NCI-H446 (cell line): ENCODE data around the gene BRD4.

Experiments
- DNase-seq, 2 experiments: peaks; one replicate each; lab custom pipeline; 2025; lab: John Stamatoyannopoulos, UW

BRD4 gene

DNA sequence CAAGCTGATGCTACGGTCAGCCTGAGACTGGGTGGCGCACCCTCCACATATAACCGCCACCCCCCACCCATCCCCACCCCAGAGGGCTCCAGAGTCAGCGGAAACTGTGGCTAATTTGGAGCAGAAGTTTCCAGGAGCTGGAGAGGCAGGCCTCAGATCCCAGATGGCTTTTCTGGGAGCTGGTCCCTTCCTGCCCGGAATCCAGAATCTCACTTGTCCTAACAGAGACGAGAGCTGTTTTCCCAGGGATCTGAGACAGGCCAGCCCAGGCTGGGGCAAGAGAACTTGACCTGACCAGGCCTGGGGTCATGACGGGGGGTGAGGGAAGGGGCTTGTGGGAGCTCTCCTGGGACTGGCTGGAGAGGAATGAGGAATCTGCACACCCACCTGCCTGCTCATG is 106.6 kb downstream of the BRD4 start:
- DNase-seq, result no peak

DNA sequence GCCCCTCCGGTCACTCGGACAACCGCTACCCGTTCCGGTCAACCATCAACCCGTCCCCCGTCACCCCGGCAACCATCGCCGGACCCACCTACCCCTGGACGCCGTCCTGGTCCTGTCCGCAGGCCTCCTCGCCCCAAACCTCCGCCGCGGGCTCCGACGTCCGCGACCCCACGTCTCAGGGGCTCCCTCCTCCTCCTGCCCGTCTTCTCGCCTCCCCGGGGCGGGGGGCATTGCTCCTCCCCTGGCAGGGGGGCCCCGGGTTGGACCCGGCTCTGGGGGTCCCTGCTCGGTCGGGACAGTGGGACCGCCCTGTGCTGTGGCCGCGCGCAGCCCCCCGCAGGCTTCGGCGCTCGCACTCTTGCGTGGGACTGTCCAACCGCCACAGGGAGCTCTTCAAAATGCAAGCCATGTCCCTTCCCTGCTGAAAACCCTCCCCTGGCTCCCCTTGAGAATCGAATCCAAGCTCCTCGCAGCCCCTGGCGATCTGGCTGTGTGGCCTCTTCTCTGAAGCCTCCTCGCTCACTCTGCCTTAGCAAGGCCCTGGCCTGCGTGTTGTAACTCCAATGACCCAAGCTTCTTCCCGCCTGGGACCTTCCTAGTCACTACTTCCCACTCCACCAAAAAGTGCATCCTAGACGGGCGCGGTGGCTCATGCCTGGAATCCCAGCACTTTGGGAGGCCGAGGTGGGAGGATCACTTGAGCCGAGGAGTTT is 108.5 kb downstream of the BRD4 start:
- no peak for DNase-seq

DNA sequence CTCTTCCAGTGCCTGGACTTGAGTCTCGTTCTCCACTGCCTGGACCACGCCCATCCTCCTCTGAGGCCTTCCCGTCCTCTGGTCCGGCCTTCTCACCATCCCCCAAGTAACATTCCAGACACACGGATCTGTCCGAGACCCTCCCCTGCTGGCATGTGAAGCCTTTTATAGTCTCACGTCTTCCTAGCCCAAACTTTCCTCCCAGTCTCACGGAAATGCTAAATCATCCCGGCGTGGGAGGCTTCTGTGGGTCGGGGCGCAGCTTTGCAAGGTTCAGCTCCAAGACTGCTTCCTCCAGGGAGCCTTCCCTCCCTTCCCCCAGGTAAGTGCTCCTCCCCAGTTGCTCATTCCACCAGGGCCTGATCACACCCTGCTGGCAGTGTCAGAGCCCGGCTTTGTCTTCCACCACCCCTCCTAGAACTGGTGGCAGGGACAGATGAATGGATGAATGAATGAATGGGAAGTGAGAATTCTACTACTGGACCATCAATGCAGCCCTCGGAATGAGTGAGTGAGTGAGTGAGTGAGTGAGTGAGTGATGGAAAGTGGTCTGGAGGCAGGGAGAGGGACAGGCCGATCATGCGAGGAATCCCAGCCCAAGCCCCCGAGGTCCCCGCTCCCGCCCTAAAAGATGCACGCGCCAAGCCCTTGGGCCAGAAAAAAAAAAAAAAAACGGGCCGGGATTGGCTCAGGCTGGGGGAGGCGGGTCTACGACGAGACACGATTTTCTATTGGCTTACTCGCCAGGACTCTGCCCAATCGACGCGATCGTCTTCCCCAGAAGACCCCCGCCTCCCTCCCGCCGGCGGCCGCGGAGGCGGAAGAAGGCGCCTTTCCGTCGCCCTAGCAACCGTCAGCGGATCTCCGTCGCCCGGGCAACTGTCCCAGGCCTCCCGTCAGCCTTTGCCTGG is 109.3 kb downstream of the BRD4 start:
- DNase-seq, result peak; percentile 85 to 98

DNA sequence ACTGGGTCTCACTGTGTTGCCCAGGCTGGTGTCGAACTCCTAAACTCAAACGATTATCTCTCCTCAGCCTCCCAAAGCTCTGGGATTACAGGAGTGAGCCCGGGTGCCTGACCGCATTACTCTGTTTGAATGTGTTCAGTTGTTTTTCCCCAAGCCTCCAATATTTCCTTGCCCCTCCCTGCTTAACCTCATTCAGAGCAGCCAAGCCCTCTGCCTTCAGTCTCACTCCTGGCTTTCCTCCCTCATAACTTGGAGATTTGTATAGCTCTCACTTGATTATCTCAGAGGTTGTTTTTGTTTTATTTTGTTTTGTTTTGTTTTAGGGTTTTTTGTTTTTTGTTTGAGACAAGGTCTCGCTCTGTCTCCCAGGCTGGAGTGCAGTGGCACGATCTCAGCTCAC is 111.5 kb downstream of the BRD4 start:
- no peak for DNase-seq

DNA sequence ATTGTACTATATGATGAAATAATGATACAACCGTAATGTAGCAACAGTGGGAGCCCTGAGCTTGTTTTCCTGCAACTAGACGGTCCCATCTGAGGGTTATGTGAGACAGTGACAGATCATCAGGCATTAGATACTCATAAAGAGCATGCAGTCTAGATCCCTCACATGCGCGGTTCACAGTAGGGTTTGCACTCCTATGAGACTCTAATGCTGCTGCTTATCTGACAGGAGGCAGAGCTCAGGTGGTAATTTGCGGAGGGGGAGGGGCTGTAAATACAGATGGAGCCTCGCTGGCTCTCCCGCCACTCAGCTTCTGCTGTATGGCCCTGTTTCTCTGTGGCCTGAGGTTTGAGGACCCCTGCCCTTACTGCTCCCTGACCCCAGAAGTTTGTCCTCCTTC is 113.8 kb downstream of the BRD4 start:
- DNase-seq, result no peak

DNA sequence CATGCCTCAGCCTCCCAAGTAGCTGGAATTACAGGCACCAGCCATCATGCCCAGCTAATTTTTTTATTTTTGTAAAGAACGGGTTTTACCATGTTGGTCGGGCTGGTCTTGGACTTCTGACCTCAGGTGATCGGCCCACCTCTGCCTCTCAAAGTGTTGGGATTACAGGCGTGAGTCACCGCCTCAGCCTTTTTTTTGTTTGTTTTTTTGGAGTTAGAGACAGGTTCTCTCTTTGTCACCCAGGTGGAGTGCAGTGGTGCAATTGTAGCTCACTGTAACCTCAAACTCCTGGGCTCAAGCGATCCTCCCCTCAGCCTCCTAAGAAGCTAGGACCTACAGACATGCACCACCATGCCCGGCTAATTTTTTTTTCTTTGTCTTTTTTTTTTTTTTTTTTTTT is 116.0 kb downstream of the BRD4 start:
- no peak for DNase-seq

DNA sequence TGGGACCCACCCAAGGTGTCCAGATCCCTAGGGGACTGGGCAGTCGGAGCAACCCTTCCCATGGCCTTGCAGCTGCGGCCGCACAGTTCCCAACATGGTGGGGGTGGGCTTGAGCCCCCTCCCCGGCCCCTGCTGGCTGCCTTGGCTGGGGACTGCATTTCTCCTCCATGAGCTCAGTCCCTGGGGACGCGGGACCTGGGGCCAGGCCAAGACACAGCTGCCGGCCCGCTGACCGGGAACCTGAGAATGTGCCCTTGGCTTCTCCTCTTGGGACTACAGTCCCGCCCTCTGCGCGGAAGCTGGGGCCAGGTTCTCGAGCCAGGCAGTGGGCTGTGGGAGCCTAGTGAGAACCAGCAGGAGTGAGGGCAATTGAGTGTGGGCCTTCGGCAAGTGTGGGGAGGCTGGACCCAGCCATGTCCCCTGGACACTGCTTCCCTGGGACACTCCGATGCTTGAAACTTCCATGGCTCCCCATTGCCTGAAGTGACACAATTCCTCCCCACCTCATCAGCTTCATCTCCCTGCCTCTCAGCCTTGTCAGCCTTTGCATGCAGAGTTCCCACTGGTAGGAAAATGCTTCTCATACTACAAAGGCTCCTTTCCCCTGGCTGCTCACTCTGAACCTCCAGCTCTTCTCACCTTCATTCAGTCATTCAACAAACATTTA is 118.5 kb downstream of the BRD4 start:
- DNase-seq, result no peak

DNA sequence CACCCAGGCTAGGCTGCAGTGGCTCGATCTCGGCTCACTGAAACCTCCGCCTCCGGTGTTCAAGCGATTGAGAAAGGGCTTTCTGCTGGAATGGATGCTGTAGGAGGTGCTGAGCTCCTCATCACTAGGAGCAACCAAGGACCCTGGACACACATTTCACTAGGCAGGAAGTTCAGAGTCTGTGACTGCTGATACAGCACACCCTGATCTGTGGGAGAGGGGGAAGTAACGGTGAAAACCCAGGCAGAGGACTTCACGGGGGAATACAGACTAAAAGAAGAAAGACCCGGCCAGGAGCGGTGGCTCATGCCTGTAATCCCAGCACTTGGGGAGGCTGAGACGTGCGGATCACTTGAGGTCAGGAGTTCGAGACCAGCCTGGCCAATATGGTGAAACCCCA is 119.6 kb downstream of the BRD4 start:
- DNase-seq, result no peak

DNA sequence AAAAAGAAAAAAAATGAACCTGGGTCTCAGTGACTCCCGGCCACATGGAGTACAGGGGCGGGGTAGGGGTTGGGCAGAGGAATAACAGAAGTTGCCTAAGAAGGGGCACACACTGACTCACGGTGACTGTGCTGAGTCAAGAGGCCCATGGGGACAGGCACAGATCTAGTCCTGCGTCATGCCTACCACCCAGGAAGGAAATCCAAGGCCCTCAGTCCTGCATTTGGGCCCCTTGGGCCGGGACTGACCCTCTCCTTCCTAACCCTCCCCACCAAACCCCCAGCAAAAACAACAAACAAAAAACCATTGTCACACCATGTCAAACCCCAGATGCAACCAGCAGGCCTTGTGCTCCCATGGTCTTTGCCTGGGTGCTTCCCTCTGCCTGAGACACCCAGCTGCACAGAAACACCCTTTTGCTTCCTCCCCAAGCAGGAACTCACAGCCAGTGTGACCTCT is 122.0 kb downstream of the BRD4 start:
- no peak for DNase-seq

DNA sequence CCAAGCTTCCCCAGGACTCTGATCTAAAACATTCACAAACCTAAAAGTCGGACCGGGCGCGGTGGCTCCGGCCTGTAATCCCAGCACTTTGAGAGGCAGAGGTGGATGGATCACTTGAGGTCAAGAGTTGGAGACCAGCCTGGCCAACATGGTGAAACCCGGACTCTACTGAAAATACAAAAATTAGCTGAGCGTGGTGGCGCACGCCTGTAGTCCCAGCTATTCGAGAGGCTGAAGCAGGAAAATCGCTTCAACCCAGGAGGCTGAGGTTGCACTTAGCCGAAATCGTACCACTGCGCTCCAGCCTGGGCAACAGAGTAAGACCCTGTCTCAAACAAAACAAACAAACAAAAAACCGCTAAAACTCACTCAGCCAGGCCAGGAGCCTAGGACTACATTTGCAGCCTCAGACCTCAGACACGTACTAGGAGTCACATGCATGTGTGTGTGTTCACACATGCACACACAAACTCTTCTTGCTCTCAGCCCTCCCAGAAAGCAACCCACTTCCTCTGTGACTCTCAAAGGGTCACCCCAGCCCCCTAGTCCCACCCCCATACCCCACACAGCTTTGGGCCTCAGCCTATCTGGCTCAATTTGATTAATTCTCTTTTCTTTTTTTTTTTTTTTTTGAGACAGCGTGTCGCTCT is 130.8 kb downstream of the BRD4 start:
- no peak for DNase-seq

DNA sequence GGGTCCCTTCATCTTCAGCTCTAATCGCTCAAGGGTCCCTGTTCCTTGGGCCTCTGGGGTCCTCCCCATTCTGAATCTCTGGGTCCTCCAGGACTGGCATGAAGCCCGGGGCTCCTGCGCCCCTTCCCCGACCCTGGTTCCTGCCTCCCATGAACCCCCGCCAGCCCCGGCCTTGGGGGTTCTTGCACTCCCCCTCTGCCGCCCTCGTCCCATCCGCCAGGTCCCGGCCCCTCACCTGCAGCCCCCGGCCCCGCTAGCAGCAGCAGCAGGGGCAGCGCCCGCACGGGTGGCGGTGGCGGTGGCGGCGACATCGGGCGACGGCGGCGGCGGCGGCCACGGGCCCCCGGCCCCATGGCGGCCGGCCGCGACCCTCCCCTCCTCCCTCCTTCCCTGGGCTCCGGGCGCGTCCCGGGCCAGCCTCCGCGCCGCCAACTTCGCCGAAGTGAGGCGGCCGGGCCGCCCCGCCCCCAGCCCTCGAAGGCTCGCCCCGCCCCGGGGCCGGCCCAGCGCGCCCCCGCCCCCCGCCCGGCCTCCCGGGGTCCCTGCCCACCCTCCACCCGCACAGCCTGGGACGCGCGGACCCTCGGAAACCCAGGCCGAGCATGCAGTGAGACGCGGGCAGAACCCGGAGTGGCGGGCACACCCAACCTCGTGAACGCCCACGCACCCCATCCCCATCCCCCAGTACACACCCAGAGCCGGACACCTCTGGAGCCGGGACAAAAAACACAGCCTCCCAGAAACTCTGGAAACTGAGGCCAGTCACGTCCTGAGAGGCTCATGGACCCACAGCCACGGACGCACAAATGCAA is 131.6 kb downstream of the BRD4 start, which contains the start of gene NOTCH3:
Gene NOTCH3, minus strand, starts transcription at position 443 of the 812 bp plus-strand sequence. Its CDS starts 90 bp downstream, at position 353.
- no peak for DNase-seq

DNA sequence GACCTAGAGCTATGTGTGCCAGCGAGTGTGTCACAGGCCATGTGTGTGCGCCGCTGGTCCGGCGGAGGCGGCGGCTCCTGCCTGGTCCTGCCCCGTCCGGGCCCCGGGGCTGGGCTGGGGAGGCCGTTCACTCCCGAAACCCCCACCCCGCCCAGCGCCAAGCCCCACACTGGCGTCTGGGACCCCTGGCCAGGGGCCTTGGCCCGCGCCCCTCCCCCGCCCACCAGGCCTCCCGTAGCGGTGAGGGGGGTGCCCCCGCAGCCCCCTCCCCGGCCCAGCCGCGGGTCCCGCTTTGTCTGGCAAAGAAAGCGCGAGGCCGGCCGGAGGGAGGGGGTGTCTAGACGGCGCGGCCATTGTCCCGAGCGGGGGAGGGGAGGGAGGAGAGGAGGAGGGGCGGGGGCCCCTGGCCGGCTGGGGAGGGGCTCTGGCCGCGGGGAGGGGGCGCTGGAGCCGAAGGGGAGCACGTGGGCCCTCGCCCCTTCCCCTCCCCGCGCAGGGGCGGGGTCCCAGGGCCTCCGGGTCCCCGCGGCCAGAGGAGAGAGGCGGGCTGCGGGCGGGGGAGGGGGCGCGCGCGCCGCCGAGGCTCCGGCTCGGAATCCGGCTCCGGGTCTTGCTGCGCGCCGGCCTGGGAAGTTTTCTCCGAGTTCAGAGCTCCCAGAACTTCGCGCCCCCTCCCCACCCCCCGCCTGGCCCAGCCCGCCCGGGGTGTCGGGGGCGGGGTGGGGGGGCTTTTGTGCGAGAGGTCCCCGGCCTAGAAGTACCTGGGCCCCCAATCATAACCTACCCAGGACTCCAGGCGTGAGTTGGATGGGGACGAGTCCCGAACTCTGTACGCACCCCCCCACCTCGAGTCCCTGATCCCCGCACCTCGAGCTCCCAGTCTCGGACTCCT is 132.4 kb downstream of the BRD4 start:
- no peak for DNase-seq

DNA sequence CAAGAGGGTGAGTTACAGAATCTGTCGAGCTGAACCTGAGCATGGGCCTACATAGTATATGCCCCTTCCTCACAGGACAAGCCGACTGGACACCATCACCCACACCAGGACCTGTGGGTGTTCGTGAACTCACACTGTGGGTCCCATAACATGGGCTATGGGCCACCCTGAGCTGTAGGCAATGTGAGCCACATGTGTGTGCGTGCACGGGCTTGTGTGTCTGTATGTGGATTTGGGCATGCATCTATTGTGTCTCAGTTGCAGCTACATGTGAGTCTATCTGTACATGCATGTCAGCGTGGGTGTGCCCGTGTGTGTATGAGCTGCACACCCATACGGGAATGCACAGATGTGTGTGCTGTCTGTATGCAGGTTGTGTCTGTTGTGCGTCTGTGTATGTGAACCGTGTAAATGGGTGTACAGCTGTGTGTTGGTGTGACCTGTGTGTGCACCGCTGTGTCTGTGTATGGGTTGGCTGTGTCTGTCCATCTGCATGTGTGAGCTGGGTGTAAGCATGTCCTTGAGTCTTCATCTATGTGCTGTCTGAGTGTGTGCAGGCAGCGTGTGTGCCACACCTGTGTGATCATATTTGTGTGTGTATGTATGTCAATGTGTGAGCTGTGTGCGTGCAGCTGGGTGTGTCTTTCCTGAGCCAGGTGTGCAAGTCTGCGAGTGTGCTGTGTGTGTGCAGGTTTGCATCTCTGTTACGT is 133.2 kb downstream of the BRD4 start:
- DNase-seq, result no peak

DNA sequence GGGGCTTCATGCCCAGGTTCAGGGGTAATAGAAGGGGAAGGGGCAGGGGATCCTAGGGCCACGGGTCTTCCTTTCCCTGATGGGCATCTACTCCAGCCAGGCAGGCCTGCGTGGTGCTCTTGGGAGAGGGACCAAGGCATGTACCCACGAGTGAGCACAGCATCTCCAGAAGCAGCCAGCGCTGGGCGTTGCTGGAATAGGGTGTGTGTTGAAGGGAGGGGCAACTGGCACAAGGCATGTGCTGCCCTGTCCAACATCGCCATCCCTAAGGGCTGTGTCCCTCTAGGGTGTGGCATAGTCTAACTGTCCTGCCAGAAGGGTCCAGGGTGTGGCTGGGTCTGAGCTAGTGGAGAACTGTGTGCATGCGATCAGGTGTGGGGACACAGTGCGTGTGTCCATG is 134.4 kb downstream of the BRD4 start:
- DNase-seq, result no peak

DNA sequence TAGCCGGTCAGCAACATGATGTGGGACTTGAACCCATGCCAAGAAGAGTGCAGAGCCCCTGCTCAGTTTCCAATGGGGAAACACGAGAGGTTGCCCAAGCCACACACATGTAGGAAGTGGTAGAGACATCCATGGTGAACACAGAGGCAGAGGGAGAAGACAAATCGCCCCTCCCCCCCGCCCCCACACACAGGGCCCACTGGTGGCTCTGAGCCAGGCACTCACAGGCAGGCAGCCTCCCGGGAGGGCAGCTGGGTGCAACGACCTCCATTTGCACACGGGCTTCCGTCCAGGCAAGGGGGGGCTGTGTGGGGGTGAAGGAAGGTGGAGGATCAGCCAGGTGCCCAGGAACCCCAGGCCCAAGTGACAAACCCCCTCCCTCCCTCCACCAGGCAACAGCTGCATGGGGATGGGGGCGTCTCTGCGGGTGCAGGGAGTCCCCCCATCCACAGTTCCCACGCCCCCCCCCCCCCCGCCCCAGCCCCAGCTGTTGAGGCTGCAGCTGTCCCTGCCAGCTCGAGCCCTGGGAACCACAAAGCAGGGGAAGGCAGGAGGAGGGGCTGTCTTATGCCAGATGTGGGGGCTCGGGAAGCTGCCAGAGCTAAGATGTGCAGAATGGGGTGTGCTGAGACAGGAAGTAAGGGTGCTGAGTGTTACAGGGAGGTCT is 134.9 kb downstream of the BRD4 start:
- no peak for DNase-seq

DNA sequence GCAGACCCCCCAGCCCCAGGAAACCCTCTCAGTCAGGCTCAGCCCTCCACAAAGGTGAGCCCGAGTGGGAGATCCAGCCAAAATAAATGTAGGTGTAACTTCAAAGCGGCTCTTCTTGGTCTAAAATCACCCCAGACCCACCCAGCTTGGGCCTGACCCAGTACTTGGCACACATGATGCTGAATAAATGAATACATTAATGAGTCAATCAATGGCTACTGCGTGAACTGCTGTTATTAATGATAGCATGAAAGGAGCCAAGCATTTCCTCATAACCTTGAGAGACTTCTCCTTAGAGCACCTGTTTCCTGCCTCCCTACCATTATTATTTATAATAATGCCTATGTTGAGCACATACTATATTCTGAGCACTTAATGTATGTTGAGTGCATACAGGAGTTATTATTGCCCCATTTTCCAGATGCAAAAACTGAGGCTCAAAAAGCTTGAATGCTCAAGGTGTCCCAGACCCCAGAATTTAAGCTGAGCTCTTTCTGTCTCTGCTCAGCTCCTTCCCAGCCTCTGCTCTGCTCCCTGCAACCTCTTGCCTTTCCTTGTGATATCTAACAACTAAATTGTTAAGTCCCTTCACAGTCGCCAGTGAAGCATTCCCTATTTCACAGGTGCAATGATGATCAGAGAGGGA is 135.9 kb downstream of the BRD4 start:
- DNase-seq, result no peak

DNA sequence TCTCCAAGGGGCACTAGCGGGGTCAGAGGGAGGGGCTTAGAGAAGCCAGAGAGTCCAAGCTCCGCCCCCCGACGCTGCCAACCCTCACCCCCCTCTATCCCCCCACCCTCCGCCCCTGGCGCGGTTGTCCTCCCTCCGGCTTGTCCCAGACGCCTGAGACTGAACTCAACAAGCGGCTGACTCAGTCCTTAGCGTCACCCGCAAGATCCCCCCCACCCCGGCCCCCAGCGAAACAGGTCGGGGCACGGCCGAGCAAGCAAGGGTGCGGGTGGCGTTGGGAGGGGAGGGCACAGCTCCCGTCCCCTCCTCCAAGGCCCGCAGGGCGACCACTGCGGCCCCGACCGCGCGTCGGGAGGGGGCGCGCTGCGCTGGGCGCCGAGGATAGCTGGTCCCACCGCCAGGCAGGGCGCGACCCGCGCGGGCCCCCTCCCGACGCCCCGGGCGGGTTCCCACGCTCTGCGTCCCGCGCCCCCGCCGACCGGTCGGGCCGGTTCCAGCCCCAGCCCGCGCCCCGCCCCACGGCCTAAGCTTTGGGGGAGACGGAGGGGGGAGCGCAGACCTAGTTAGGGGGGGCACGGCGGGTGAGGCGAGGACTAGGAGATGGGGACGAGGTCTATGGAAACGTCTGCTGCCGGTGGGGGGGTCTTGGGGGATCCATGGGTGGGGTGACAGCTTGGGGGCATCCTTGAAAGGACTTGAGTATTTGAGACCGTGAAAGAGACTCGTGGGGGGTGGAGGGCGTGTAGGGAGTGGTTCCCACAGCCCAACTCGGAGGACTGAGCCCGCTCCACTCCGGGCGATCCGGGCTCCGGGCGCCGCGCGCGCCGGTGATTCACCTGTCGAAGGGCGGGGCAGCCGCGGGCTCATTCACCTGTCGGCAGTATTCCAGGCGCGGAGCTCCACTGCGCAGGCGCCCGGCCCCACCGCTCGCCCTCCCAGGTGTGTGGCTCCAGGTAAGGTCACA is 136.7 kb downstream of the BRD4 start:
- no peak for DNase-seq
